ENCODE data around the gene ZNF554. TPM values are rescaled to one million over a fixed set of nuclear protein-coding genes. Genes with fewer than 3 reads are reported as not detected.

The ZNF554 gene
- total and polyA plus RNA-seq, 2 of the 8 experiments (the other 6 are each of a cell fraction or from before 2014, with no cell fraction given) = 1.8 to 5.7 TPM

- Histone ChIP-seq H3K79me1 (ENCODE audit: low read depth, low read length) (peaks cover 11% of the 10 kb centered on the region), H2BK20ac (ENCODE audit: low read length) (no peak overlapping the region), H3K27me3 (replicated peaks in 1 of 4; ENCODE audit: control insufficient read depth in 3 of 4, extremely low read depth in 1 of 4, insufficient read depth in 3 of 4, low read length in 3 of 4) (no peaks in the 10 kb centered on the region; a peak in 1 of 7 replicates), H3K27ac (ENCODE audit: low read depth, low read length) (no peak overlapping the region), H3K79me2 (ENCODE audit: control insufficient read depth in 1 of 2, insufficient read depth in 2 of 2, low read length in 2 of 2) (no peaks in the 10 kb centered on the region), H3K36me3 (ENCODE audit: control insufficient read depth in 2 of 4, insufficient read depth in 4 of 4, low read length in 3 of 4) (peaks cover 19 to 64% (median 53%) of the 10 kb centered on the region in 4 experiments), H3K23me2 (ENCODE audit: low read depth, low read length) (peaks cover 7% of the 10 kb centered on the region; the same call in 1 of the 2 replicates), H4K20me1 (replicated peaks in 1 of 2; ENCODE audit: control insufficient read depth in 1 of 2, insufficient read depth in 2 of 2, low read length in 2 of 2) (peaks cover 10 to 31% of the 10 kb centered on the region in 2 experiments), H3K18ac (ENCODE audit: extremely low read depth, low read length) (no peak overlapping the region), H3K14ac (ENCODE audit: insufficient read length) (no peak overlapping the region), H2AFZ (ENCODE audit: low read length) (no peak overlapping the region), H2BK12ac (ENCODE audit: low read depth, low read length) (no peak overlapping the region), H4K91ac (replicated peaks; ENCODE audit: insufficient read length, low read length) (no peak overlapping the region), H2AK5ac (ENCODE audit: low read depth, low read length) (no peak overlapping the region), H3K56ac (replicated peaks; ENCODE audit: insufficient read length, low read depth, low read length) (no peak overlapping the region), H3K9me3 (ENCODE audit: insufficient read depth in 2 of 2, low read depth in 1 of 2, low read length in 1 of 2) (no peaks in the 10 kb centered on the region), H2BK15ac (ENCODE audit: low read length) (no peak overlapping the region), H3K4me3 (ENCODE audit: extremely low read depth in 1 of 4, insufficient read depth in 2 of 4, low read depth in 3 of 4, low read length in 4 of 4) (no peak overlapping the region), H3K9ac (replicated peaks in 1 of 4; ENCODE audit: extremely low read depth in 1 of 4, low read depth in 3 of 4, low read length in 3 of 4) (no peak overlapping the region), H4K5ac (ENCODE audit: insufficient read length, low read depth, low read length) (no peak overlapping the region), H4K8ac (ENCODE audit: extremely low read depth, insufficient read depth, low read length) (no peak overlapping the region), H2BK5ac (ENCODE audit: low read depth, low read length) (no peak overlapping the region), H3K23ac (ENCODE audit: insufficient read length) (no peak overlapping the region), H3K4me2 (ENCODE audit: insufficient read depth in 1 of 2, low read depth in 2 of 2, low read length in 2 of 2) (no peak overlapping the region), H2BK120ac (replicated peaks; ENCODE audit: low read depth, low read length) (no peak overlapping the region), H3K4ac (replicated peaks; ENCODE audit: insufficient read length, low read depth, low read length) (no peak overlapping the region), H3K4me1 (replicated peaks in 1 of 4; ENCODE audit: control insufficient read depth in 3 of 4, insufficient read depth in 4 of 4, low read length in 3 of 4) (no peaks in the 10 kb centered on the region; a peak in 2 of 7 replicates)
- DNase-seq (ENCODE audit: low read depth in 1 of 2, low spot score in 2 of 2) = no peak
- no peak for TF ChIP-seq EP300 (IDR thresholded peaks at IDR 0.05; ENCODE audit: borderline replicate concordance in 1 of 2, low read depth in 2 of 2, low read length in 2 of 2)
- no peak for TF ChIP-seq CHD2 (IDR thresholded peaks at IDR 0.05; ENCODE audit: low read length)
- TF ChIP-seq BCL11A (IDR thresholded peaks at IDR 0.05; ENCODE audit: low read depth in 2 of 2, low read length in 2 of 2) = no peak
- no peak for TF ChIP-seq ATF2 (IDR thresholded peaks at IDR 0.05; ENCODE audit: low read length)
- TF ChIP-seq POLR2AphosphoS5 (IDR thresholded peaks at IDR 0.05; ENCODE audit: low read depth, low read length) = no peak
- no peak for TF ChIP-seq SAP30 (IDR thresholded peaks at IDR 0.05; ENCODE audit: insufficient read depth, insufficient replicate concordance, low read length)
- no peak for TF ChIP-seq SIX5 (IDR thresholded peaks at IDR 0.05; ENCODE audit: low read depth, low read length)
- TF ChIP-seq RXRA (IDR thresholded peaks at IDR 0.05; ENCODE audit: insufficient read depth, low read depth, low read length) = no peak
- no peak for TF ChIP-seq SP2 (IDR thresholded peaks at IDR 0.05; ENCODE audit: low read length)
- no peak for TF ChIP-seq TCF12 (IDR thresholded peaks at IDR 0.05; ENCODE audit: low read depth, low read length)
- ChIA-PET CTCF (ENCODE audit: partially characterized antibody) (interaction anchor here (0.6 kb wide), 1 partner anchor 54 kb away, joined by 3 read pairs; no protein-coding TSS in a partner anchor), POLR2A (ENCODE audit: partially characterized antibody) (interaction anchor here (0.9 to 1.5 kb wide), 2 partner anchors 14 to 41 kb away, joined by 3 to 5 read pairs; partner anchors contain the start of gene ZNF555)
- FAIRE-seq = no peak
- WGBS, 2 experiments (ENCODE audit: extremely low coverage in 1 of 2, insufficient coverage in 1 of 2, insufficient read length in 1 of 2, insufficient replicate concordance in 2 of 2, low coverage in 1 of 2, low lambda C conversion rate in 2 of 2, missing lambda C conversion rate in 1 of 2) = 98% methylated on average over 22 of the region's 22 CpGs; no CpG with 5 or more reads in 1 of the 2 experiments
These were observed 19.2 kb upstream of the ZNF554 start for GRCh38 chr19:2800506-2800905.
